HG02610 (cell line): ENCODE results near the gene PTPRJ.
A peak's percentile ranks its signal among the peaks of the same experiment; 100 is the strongest.

Source experiments
- ATAC-seq: cut with Tn5 transposase; IDR thresholded peaks from one replicate; pipeline ENCODE4 v1.9.1; 2021; ENCODE audit warnings: mild to moderate bottlenecking, moderate library complexity; ENCODE audit not compliant: unreplicated experiment

PTPRJ gene

DNA sequence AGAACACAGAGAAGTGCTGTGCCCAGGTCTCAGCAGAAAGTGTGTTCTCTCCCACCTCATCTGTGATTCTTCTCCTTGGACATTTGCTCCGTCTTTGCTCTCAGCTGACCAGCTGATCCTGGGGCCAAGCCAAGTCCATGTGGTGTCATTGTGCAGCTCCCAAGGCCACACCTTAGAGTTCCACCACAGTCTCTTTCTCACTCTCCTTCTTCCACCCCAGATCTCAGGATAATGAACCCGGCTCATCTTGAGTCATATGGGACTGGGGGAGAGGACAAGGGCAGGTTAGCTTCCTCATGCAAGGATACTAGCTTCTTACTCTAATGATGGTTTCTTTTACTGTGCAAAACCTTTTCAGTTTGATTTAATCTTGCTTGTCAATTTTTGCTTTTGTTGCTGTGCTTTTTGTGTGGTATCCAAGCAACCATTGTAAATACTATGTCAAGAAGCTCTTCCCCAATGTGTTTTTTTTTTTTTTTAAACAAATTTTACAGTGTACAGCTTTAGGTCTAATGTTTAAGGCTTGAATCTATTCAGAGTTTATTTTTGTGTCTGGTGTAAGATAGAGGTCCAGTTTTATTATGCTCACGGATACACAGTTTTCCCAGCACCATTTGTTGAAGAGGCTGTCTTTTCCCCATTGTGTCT is 161.2 kb downstream of the PTPRJ start:
- ATAC-seq: no peak

DNA sequence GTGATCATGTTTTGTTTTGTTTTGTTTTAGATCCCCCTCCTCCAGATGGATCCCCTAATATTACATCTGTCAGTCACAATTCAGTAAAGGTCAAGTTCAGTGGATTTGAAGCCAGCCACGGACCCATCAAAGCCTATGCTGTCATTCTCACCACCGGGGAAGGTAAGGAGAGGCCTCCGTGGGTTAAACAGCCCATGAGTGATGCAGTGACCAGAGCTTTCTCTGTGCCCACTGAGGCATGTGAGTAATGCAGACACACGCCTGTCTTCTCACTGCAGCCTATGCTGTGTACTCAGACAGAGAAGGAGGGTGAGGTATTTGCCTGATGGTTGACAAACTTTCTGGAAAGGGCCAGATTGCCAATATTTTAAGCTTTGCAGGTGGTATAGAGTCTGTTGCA is 162.5 kb downstream of the PTPRJ start:
- no peak for ATAC-seq

DNA sequence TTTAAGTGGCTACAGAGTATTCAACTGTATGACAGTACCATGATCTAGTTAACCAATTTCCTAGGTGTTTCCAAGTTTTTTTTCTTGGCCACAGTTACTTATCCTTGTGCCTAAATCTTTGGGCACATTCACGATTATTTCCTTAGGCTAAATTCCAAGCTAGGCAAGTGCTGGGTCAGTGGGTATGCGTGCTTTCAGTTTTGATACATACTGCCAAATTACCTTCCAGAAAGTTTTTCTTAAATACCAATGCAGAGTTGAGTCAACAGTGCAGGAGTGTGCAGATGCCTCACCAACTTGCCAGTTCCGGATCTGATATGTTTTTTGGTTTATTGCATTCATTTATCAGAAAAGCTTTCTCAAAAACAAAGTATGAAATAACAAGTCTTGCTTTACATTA is 168.4 kb downstream of the PTPRJ start:
- ATAC-seq: no peak

DNA sequence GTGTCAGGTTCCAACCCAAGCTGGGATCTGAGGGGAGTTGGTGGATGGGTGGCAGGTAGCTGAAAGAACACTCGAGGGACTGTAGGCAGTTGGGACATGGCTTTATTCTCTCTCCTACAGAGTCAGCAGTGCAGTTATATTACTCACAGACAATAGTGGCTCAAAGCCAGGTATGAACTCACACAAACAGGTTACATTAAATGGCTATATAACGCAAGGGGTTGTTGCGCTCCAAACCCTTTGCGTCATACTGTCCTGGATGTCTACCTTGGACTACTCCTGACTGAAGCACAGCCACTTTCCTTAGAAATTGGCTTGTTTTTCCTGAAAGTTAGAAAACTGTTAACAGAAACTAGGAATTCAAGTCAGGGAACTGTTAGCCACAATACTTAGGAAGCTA is 169.9 kb downstream of the PTPRJ start:
- no peak for ATAC-seq

DNA sequence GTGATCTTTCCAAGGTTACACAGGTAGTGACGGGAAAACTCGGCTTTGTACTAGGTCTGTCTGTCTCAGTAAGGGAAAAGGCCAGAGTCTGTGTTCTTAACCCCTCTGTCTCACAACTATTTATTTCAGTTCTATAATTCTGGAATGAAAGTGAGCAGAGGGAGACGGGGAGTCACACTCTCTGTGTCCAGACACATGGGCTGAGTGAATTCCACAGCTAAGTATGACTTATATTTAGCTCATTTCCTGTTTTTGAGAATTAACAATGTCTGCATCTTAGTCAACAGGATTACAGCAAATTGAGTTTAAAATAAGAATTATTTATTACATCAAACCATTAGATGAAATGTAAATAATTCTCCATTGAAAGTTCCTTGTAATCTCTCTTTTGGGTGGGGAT is 173.8 kb downstream of the PTPRJ start:
- no peak for ATAC-seq

DNA sequence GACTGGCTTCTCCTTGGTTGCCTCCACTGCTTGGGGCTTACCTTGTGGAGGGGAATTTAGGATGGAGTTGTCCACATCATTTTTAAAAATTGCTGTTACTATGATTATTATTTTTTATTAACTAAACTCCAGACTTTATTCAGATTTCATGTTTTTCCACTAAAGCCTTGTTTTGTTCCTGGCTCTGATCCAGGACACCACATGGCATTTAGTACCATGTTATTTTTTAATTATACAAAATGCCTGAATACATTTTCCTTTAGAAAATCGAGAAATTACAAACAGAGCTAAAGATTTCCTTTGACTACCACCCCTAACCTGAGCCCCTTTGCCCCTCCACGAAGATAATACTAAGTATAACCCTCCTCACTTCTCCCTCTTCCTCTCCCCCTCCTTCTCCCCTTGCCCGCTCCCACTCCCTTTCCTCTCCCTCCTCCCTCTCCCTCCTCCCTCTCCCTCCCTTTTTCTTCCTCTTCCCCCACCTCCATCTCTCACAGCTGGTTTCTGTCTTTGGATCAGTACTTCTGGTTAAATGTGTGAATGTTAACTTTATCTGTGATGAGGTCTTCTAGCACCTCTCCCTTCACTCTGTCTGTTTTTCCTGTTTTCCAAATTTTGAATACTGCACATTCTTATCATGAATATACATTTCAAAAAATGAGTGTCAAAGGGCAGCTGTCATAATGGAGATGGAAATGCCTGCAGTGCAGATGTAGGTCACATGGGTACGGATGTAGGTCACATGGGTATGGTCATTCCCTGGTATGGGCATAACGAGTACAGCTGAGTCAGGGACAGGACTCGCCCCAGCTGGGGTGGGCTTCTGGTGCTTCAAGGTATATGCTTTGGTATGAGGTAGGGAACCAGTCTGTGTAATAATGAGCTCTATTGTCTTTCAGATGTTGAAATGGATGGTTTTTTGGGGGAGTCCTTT is 181.9 kb downstream of the PTPRJ start:
- no peak for ATAC-seq

DNA sequence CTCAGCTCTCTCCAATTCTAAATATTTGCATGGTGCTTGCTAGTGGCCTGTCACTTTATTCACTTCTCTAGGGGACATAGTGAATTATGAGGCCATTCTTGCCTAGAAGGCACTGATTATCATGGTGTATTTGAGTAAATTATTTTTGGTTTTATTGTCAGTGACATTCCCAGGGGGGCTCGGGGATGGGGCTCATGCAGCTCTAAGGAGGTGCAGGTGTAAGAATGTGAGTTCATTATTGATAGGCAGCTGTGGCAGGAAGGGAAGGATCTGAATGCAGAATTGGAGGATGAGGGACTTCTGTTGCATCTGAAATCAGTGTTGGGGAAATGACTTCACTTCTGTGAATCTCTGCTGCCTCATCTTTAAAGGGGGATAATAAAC is 182.5 kb downstream of the PTPRJ start:
- no peak for ATAC-seq

DNA sequence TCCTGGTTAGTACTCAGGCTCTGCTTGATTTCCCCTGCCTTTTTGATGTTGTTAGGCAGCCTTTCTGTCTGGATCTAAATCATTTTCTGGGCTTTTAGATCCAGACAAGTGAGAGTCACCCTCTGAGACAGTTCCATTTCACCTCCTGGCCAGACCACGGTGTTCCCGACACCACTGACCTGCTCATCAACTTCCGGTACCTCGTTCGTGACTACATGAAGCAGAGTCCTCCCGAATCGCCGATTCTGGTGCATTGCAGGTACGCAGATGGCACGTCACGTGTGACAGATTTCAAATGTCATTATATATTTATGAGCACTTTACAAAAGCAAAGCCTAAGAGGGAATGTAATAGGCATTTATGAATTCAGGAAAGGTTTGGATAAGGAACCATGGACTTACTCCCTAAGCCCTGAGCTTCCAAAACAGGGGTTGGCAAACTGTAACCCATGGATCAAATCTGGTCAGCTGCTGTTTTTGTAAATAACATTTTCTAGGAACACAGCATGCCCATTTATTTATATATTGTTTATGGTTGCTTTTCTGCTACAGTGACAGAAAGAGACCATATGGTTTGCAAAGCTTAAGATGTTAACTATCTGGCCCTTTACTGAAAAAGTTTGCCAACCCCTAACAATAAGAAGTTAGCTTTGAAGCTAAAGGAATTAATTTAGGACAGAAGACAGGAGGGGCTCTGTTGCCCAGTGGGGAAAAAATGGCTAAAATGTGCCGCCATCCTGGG is 183.2 kb downstream of the PTPRJ start:
- ATAC-seq: no peak

DNA sequence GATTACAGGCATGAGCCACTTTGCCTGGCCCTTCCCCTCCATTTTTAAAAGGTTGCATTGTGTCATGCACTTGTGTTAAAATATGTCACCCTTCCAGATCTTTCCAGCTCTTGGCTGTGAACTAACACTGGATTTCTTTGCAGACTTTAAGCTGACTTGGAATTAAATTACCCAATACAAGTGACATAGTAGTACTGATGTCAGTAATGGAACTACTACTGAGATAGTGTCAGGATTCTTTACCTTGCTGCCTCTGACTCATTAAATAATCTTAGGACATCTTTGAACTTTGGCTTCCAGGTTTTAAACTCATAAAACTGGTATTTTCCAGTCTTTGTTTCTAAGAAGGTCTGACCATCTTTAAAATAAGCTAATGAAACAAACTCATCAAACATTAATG is 184.5 kb downstream of the PTPRJ start:
- ATAC-seq: no peak

DNA sequence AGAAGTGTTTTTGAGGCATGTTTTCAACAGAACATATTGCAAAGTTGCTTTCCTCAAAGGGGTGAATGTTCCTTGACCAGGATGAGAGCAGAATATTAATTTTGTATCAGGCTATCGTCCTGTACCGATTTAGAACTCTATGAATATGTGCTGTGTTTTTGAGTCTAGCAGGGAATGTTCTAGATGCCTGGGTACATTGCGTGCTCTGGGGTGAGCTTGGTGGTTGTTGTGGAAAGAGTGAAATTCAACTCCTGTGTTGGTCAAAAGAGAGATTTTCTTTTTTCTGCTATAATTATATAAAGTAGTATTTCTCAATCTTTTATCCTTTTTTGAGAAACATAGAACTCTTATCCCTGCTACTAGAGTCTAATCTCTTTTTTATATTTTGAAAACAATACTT is 185.1 kb downstream of the PTPRJ start:
- ATAC-seq: no peak

DNA sequence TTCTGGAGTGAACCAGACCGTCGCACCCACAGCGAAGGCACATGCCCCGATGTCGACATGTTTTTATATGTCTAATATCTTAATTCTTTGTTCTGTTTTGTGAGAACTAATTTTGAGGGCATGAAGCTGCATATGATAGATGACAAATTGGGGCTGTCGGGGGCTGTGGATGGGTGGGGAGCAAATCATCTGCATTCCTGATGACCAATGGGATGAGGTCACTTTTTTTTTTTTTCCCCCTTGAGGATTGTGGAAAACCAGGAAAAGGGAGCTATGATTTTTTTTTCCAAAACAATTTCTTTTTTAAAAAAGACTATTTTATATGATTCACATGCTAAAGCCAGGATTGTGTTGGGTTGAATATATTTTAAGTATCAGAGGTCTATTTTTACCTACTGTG is 187.0 kb downstream of the PTPRJ start:
- ATAC-seq: no peak

DNA sequence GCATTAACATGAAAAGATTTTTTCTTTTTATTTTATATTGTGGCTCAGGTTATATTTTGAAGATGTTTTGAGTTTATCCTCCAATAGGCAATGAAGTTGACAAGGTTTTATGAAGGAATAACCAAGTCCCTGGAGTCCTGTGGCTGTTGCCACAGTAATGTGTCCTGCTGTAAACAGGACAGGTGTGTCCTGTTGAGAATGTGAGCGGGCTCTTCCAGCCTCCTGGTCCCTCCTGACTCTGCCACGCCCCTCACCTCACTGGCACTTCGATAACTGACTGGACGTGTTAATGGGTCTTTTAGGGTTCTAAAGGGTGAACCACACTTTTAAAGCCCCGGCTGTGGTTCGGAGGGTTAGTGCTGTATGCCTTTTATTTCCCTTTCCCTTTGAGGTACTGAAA is 188.5 kb downstream of the PTPRJ start:
- ATAC-seq: no peak

DNA sequence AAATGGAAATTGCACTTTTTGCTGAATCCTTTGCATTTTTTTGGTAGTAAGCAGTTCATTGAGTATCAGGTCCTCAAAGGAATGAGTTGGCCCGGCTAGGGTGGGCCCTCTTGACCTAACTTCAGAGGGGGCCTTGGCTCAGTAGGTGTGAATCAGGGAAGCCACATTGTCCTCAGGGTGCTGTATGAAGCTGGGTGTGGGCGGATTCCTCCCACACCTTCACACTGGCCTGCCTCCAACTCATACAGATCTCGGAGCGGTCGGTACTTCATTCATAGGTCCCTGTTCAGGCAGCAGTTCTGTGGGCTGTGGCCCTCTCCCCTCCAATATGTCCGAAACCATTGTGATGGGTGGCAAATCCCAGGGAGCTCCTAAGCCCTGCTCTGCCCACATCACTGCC is 188.9 kb downstream of the PTPRJ start:
- no peak for ATAC-seq

DNA sequence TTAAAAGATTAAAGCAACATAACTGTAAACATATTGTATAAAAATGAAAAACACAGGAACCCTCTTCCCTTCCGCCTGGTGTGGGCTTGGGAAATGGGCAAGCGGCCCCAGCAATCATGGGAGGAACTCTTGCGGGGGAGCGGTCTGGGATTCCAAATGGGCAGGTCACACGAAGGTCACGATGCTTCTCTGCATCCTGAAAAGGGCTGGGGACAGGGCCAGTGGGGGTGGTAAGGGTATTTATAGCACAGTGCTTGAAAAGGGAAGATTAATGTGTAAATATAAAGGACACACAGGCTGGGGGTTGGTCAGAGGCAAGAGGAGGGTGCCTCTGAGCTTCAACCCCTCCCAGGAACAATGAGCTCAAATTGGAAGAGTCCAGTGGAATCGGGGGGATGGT is 189.4 kb downstream of the PTPRJ start:
- no peak for ATAC-seq

DNA sequence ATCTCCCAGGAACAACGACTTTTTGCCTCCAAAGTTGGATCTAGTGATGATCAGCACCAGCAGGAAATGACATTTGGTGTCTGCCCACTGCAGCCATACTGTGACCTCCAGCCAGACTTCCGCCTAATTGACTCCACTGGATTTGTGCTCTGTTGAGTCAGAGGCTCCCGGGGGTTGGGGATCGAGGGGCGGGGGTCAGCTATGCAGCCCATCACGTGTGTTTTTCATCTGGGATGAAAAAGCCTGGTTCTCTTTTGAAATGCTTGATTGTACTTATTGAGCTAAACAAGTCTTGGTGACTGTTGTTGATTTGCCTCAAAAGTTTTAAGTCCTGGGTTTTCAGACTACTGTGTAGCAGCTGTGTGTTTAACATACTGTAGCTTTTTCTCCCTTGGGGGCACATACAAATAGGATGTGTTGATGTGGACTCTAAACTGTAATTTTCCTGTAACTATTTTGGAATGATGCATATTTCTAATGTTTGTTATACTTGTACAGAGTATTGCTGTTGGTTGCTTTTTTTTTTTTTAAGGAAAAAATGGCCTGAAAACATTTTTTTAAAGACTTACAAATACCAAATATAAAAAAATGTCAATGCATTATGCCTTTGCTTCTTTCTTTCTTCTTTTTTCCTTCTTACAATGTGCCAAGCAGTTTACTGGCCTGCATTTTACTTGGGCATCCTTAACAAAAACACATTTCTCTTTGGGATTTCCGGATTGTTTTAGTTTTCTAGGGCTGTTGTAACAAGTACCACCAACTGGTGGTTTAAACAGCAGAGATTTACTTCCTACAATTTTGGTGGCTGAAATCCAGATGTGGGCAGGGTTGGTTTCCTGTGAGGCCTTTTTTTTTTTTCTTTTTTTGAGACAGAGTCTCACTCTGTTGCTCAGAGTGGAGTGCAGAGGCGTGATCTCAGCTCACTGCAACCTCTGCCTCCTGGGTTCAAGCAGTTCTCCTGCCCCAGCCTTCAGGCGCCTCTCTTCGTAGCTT is 190.2 kb downstream of the PTPRJ start:
- no peak for ATAC-seq

DNA sequence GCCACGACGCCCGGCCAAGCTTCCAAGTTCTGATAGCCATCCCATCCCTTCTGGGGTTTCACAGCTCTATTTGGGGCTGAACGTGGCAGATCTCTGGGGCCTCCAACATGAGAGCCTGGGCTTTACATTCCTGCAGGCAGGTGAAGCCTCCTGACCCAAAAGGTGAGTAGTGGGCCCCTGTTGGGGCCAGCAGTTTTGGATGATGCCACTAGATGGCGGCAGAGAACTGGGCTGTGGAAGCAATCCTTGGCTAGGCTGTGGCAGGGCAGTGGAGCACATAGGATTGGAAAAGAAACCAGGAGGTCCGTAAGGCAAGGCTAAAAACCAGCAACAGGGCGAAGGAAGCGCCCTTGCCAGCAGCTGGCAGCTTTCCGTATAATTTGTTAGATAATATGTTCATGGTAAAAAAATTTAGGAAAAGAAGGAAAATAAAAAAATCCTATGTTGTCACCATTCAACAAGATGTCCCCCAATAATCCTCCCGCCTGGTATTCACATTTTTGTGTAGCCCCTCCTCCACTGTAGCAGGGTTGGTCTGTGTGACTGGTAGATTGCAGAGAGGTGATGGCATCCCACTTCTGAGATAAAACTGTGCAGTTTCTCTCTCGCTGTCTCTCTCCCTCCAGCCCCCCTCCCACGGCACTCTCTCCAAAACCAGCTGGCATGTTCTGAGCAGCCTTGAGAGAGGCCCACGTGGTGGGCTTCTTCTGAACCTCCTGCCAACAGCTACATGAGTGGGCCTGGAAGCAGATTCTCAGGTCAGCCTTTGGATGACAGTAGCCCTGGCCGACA is 192.7 kb downstream of the PTPRJ start:
- ATAC-seq: peak; percentile 79

DNA sequence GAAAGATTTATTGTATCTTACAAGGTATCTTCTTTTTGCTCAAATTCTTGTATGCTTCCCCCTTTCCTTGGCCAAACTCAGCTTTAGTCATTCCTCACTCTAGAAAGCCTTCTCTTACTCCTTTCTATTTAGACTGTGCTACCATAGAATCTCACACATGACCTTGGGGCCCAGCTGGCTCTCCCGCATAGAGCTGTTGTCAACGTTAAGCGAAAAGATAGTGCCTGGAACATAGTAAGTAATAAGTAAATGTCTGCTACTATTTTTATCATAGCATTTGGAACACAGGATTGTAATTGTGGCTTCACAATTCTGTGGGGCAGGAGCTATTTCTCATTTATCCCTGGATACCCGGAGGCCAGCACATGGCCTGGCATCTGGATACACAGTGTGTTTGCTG is 197.3 kb downstream of the PTPRJ start:
- no peak for ATAC-seq

DNA sequence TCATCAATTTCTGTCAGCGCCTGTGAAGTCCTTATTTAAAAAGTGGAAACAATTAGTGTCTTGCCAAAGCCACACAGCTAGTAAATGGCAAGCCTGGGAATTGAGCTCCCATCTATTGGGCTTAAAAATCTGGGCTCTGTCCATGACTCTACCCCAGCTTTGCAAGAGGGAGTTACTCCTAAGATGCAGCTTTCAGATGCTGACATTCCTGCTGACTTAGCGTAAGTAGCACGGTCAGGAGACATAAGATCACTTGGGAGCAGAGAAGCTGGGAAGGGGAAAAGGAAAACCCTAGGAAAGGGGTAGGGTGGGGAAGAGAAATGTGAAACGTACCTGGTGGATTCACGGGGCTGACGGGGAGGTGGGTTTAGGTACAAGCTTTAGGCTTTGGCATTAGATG is 200.3 kb downstream of the PTPRJ start:
- no peak for ATAC-seq

DNA sequence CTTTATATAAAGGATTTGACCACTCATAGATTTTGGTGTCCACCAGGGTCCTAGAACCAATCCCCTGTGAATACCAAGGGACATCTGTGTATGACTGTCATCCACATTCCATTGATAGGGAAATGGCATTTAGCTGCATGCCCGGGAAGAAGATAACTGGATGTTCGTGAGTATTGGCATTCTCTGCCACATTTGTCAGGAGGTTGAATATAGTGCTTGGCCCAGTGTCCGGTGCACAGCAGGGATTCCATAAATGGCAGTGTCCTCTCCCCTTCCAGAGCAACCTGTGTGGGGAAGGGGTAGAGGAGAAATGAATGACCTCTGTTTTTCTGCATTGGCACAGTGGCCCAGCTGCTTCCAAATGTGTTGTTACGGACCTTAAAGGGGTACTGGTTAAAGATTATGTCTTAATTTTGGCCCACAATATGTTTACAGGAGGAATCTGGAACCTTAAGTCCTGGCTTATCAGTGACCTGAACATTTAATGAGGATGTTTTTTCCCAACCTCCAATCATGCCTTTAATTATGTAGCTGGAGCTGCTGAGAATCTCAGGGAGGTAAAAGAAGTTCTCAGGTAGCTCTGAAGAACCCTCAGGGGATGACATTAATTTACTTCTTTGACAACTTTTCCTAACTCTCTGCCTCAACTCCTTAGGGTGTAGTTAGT is 202.6 kb downstream of the PTPRJ start:
- no peak for ATAC-seq
